Measurements from ENCODE around the gene SLC26A9. TPM values are rescaled to one million over a fixed set of nuclear protein-coding genes. Genes with fewer than 3 reads are reported as not detected.

Gene SLC26A9
- total and polyA plus RNA-seq, 2 donors (not counting 1 experiment from before 2014, with no cell fraction given), result not detected

DNA sequence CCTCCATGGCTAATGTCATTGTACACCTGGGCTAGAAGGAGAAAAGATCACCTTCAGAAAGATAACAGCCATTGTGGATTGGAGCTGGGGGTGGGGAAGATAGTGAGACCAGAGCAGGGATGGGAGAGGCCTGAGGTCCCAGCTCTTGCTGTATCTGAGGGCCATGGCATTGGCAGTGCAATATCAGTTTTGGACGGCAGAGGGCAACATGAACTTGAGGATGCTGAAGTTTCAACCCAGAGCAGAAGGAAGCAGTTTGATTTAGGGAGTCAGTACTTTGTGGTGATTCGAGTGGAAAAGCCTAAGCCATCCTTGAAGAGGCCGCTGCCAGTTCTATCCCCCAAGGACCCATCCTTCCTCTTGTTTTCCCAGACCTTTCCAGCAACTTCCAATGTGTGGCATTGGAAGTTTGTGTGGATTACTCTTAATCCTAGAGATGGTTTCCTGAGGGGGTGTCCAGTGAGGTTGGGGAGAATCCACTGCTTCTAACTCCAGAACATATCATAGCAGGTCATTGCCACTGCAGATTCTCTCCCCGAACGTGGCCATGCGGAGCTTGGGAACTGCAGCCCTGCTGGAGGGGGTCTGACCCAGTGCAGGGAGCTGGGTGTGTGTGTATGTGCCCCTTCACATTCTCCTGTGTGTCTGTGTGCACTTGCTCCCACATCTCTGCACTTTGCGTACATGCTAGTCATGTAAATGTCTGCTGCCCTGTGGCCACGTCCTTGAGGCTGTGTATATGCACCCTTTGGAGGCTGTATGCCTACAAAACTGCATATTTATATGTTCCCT lies 24.1 kb downstream of the SLC26A9 start:
- Histone ChIP-seq H3K27ac (ENCODE audit: insufficient read depth, low read length) (no peak overlapping the region), H2AFZ (ENCODE audit: low read length) (no peak overlapping the region), H3K4me1 (ENCODE audit: control insufficient read depth, extremely low read depth, insufficient read depth, low read length) (no peaks in the 10 kb centered on the region), H3K79me2 (ENCODE audit: control insufficient read depth, insufficient read depth, low read length) (no peaks in the 10 kb centered on the region), H3K27me3 (ENCODE audit: control insufficient read depth, insufficient read depth, low read length) (no peaks in the 10 kb centered on the region), H3K36me3 (ENCODE audit: control insufficient read depth, insufficient read depth, low read length) (no peaks in the 10 kb centered on the region), H3K9ac (ENCODE audit: insufficient read depth, low read length) (no peak overlapping the region), H3K4me2 (ENCODE audit: extremely low read depth, insufficient read depth, low read length) (no peak overlapping the region), H3K4me3 (replicated peaks in 1 of 4; ENCODE audit: control extremely low read depth in 1 of 4, insufficient read depth in 1 of 4, low read depth in 3 of 4, low read length in 4 of 4) (no peak overlapping the region), H4K20me1 (ENCODE audit: control insufficient read depth, extremely low read depth, insufficient read depth, low read length) (no peaks in the 10 kb centered on the region), H3K9me3 (ENCODE audit: control insufficient read depth, insufficient read depth, low read depth, low read length) (no peaks in the 10 kb centered on the region)
- peak; percentile 75 to 84 for DNase-seq (ENCODE audit: low read depth in 2 of 2)
- TF ChIP-seq, protein P1, sequence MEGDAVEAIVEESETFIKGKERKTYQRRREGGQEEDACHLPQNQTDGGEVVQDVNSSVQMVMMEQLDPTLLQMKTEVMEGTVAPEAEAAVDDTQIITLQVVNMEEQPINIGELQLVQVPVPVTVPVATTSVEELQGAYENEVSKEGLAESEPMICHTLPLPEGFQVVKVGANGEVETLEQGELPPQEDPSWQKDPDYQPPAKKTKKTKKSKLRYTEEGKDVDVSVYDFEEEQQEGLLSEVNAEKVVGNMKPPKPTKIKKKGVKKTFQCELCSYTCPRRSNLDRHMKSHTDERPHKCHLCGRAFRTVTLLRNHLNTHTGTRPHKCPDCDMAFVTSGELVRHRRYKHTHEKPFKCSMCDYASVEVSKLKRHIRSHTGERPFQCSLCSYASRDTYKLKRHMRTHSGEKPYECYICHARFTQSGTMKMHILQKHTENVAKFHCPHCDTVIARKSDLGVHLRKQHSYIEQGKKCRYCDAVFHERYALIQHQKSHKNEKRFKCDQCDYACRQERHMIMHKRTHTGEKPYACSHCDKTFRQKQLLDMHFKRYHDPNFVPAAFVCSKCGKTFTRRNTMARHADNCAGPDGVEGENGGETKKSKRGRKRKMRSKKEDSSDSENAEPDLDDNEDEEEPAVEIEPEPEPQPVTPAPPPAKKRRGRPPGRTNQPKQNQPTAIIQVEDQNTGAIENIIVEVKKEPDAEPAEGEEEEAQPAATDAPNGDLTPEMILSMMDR (conservative IDR thresholded peaks at IDR 0.05 in 1 of 2, IDR thresholded peaks at IDR 0.05 in 1 of 2; ENCODE audit: low read depth in 1 of 2, low read length in 2 of 2), result peak; percentile 89 to 97
- no peak for TF ChIP-seq EZH2 (IDR thresholded peaks at IDR 0.05; ENCODE audit: low read length, missing control alignments)

DNA sequence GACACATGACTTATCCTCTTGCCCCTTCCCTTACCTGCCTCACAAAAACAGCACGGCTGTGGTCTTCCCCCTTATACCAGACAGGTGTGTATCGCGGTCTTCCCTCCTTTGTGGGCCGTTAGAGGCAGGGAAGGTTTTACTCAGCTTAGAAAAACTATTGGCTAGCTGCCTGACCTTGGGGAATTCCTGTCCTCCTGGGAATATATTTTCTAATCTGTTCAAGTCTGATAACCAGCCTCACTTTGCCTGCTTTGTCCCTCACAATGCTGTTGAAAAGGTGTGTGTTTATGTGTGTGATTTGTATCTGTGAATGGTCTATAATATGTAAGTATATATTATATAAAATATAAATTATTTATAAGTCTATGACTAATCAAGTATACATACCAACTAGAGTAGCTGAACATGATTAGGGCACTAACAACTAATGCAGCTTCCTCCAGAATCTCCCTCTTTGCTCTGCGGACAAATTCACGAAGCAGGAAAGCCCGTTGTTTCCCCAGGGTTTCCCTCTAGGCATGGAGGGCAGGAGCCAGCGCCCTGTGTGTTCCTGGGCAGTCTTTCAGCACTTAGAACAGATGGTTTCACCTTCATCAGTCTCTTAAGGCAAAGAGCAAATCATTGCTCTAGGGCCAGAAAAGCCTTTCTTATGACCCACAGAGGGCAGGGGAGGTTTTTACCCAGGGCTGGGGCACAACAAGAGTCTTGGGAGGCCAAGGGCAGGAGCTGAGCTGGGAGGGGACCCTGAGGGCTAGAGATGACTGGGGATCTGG lies 25.6 kb downstream of the SLC26A9 start:
- H3K36me3 ChIP-seq (ENCODE audit: control insufficient read depth, insufficient read depth, low read length), result no peaks in the 10 kb centered on the region
- no peak overlapping the region for H2AFZ ChIP-seq (ENCODE audit: low read length)
- H3K4me3 ChIP-seq (replicated peaks in 1 of 4; ENCODE audit: control extremely low read depth in 1 of 4, insufficient read depth in 1 of 4, low read depth in 3 of 4, low read length in 4 of 4), result no peak overlapping the region
- H3K9me3 ChIP-seq (ENCODE audit: control insufficient read depth, insufficient read depth, low read depth, low read length), result no peaks in the 10 kb centered on the region
- no peak for TF ChIP-seq EZH2 (IDR thresholded peaks at IDR 0.05; ENCODE audit: low read length, missing control alignments)
- TF ChIP-seq, protein P1 (conservative IDR thresholded peaks at IDR 0.05 in 1 of 2, IDR thresholded peaks at IDR 0.05 in 1 of 2; ENCODE audit: low read depth in 1 of 2, low read length in 2 of 2), result no peak
- DNase-seq (ENCODE audit: low read depth in 2 of 2), result no peak
- no peak overlapping the region for H3K27ac ChIP-seq (ENCODE audit: insufficient read depth, low read length)
- H3K27me3 ChIP-seq (ENCODE audit: control insufficient read depth, insufficient read depth, low read length), result no peaks in the 10 kb centered on the region
- H3K9ac ChIP-seq (ENCODE audit: insufficient read depth, low read length), result no peak overlapping the region
- no peaks in the 10 kb centered on the region for H3K4me1 ChIP-seq (ENCODE audit: control insufficient read depth, extremely low read depth, insufficient read depth, low read length)
- no peaks in the 10 kb centered on the region for H3K79me2 ChIP-seq (ENCODE audit: control insufficient read depth, insufficient read depth, low read length)
- H4K20me1 ChIP-seq (ENCODE audit: control insufficient read depth, extremely low read depth, insufficient read depth, low read length), result no peaks in the 10 kb centered on the region
- no peak overlapping the region for H3K4me2 ChIP-seq (ENCODE audit: extremely low read depth, insufficient read depth, low read length)

DNA sequence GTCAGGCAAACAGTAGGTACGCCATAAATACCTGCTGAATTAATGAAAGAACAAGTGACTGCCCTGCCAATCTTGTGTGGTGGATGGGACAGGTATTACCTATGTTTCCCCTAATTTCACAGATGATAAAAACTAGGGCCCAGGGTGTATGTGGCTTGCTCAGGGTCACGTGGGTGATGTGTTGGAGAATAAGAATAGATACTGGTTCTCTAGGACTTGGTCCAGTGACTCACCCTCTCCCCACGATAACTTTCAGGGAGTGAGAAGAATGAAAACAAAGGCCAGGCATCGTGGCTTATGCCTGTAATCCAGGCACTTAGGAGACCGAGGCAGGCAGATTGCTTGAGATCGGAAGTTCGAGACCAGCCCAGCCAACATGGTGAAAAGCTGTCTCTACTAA lies 26.7 kb downstream of the SLC26A9 start:
- H3K4me1 ChIP-seq (ENCODE audit: control insufficient read depth, extremely low read depth, insufficient read depth, low read length), result no peaks in the 10 kb centered on the region
- H3K4me2 ChIP-seq (ENCODE audit: extremely low read depth, insufficient read depth, low read length), result no peak overlapping the region
- no peaks in the 10 kb centered on the region for H3K79me2 ChIP-seq (ENCODE audit: control insufficient read depth, insufficient read depth, low read length)
- H3K9me3 ChIP-seq (ENCODE audit: control insufficient read depth, insufficient read depth, low read depth, low read length), result no peaks in the 10 kb centered on the region
- no peak overlapping the region for H2AFZ ChIP-seq (ENCODE audit: low read length)
- DNase-seq (ENCODE audit: low read depth in 2 of 2), result peak in 1 of 2 donors; percentile 56
- H3K27ac ChIP-seq (ENCODE audit: insufficient read depth, low read length), result no peak overlapping the region
- no peaks in the 10 kb centered on the region for H3K27me3 ChIP-seq (ENCODE audit: control insufficient read depth, insufficient read depth, low read length)
- no peaks in the 10 kb centered on the region for H4K20me1 ChIP-seq (ENCODE audit: control insufficient read depth, extremely low read depth, insufficient read depth, low read length)
- no peak overlapping the region for H3K9ac ChIP-seq (ENCODE audit: insufficient read depth, low read length)
- no peaks in the 10 kb centered on the region for H3K36me3 ChIP-seq (ENCODE audit: control insufficient read depth, insufficient read depth, low read length)
- TF ChIP-seq EZH2 (IDR thresholded peaks at IDR 0.05; ENCODE audit: low read length, missing control alignments), result no peak
- TF ChIP-seq, protein P1 (conservative IDR thresholded peaks at IDR 0.05 in 1 of 2, IDR thresholded peaks at IDR 0.05 in 1 of 2; ENCODE audit: low read depth in 1 of 2, low read length in 2 of 2), result no peak
- H3K4me3 ChIP-seq (replicated peaks in 1 of 4; ENCODE audit: control extremely low read depth in 1 of 4, insufficient read depth in 1 of 4, low read depth in 3 of 4, low read length in 4 of 4), result no peak overlapping the region
